GM18517 (cell line): ENCODE results near the gene PRDM16.

Experiments used
- ATAC-seq: cut with Tn5 transposase; IDR thresholded peaks from one replicate; pipeline ENCODE4 v1.9.1; 2021; ENCODE audit warnings: mild to moderate bottlenecking, moderate library complexity; ENCODE audit not compliant: unreplicated experiment

PRDM16 gene

DNA sequence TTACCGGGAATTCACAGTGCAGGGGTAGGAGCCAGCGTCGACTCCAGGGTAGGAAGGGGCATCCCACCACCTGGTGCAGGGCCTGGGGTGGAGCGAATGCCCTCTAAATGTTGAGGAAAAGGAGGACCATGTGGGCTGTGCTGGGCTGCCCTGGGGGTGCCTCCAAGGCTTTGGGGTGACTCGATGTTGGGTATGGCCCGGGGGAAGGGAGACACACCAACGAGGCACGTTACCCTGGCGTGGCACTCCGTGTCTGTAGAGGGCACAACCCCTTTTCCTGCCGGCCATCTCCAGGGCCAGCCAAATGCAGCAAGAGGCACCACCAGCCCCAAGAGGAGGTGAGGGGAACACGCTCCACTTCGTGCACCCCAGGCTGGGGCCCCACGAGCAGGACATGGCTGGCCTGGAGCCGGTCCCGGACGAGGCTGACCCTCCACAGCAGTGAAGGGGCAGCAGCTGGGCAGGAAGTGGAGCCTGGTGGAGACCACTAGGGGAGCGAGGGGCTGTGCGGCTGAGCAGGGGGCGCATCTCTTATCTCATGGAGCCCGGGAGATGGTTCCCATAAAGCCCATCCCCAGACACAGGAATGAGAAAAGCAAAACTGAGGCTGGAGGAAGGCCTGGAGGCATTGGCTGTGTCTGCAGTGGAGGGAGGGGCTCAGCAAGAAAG lies 36.5 kb upstream of the PRDM16 start:
- ATAC-seq, result no peak

DNA sequence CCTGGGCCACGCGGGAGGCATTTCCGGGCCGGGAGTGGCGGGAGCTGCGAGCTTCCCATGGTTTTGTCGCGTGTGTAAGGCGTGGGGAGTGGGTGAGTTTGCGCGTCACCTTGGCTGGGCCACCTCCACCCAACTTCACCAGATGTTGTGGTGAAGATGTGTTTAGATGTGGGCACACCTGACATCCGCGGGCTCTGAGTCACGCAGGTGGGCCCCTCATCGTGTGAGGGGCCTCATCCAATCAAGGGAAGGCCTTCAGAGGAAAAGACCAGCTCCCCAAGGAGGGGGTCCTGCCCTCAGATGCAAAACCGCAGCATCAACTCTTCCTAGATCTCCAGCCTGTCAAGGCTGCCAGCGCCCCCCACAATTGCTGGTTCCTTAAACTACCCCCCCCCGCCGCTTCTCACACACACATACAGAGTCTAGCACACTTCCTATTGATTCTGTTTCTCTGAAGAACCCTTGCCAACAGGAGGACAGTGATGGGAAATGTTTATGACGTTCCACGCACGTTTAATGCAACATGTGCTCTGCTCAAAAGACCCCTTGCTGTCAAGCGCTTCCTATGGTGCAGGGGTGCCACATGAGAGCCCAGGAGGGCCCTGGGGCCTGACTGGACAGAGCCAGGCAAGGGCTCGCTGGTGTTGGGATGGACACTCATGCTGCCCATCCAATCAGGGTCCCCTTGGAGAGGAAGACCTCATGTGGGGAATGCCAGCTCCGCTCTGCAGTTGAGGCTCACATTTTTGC lies 35.8 kb upstream of the PRDM16 start:
- no peak for ATAC-seq

- ATAC-seq, result no peak
Observed at GRCh38 chr1:3033790-3034090, 35.3 kb upstream of the PRDM16 start.

- ATAC-seq, result no peak
Observed at GRCh38 chr1:3034162-3034561, 34.8 kb upstream of the PRDM16 start.

DNA sequence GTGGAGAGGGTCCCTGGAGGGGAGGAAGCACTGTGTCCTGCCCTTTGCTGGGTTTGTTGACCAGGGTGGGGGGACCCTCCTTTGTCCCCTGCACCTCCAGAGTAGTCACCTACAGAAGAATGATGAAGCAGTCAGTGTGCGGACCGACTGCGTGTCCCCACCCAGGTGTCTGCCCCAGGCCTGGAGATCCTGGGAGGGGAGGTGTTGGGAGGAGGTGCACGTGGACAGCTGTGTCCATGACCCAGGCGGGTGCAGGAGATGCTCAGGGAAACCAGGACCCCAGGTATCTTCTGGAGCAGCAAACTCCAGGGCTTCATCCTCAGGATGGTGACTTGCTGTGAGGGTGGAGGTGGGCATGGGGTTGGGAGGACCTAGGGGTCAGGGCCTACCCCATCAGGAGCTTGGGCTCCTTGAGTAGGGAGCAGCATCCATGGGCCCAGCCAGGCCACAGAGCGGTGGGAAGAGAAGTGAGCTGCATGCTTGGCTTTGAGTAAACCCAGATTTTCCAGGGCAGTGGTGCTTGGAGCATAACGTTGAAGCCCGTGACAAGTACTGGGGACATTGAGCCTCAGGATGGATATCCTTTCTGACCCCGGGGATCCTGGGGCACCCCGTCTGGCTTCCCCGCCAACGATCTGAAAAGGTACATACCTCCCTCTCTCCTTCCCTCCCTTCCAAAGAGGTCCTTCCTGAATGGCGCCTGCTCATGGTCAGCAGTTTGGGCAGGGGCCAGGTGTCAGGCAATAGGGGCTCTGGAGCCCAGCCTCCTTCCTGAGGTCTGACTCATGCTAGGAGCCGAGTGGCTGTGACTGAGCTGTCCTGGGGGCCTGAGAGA lies 34.1 kb upstream of the PRDM16 start:
- no peak for ATAC-seq

GRCh38 chr1:3035563-3036446 lies 33.2 kb upstream of the PRDM16 start:
- ATAC-seq, result no peak

GRCh38 chr1:3036447-3037280 lies 32.3 kb upstream of the PRDM16 start:
- ATAC-seq, result no peak

DNA sequence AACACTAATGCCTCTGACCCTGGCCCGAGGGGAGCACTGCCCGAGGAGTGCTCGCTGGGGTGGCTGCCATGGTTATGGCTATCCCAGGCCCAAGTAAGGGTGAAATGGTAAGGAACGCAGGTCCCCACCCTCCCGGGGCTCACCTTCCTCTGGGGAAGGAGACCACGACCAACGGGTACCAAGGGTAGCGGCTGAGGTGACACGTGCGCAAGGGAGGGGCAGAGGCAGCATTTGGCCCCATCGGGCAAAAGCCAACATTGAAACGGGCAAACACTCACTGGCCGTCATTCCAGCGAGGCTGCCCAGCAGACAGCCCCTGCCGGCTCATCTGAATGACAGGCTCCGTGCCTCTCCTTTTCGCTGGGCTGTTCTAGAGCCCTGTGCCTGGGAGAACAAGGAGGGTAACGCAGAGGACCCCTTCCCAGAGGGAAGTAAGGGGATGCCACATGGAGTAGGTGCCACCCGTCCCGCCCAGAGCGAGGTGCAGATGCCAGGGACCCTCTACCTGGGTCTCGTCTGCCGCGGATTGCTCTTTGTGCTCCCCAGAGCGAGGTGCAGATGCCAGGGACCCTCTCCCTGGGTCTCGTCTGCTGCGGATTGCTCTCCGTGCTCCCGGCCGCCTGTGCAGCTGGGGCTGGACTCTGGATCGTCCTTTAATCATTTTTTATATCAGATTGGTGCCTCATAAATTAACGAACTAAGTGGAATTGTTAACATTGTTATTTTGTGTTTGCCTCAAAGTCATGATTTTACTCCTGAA lies 31.5 kb upstream of the PRDM16 start:
- ATAC-seq, result no peak

DNA sequence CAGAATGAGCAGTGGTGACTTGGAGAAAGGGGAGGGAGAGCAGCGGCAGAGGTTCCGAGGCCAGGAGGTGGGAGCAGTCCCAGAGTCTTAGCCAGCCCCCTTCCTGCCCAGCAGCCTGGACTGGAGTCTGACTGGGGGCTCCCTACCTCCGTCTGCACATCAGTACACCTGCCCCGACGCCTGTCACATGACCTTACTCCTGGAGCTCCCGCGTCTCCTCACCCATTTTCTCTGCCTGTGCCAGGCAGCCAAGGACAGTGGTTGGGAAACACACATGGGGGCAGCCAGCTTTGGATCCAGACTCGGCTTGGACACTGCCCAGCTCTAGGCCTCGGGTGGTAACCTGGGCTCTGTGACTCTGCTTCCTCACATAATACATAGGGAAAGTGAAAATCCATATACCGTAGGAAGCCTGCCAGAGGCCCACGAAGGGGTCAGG lies 30.9 kb upstream of the PRDM16 start:
- ATAC-seq, result no peak

DNA sequence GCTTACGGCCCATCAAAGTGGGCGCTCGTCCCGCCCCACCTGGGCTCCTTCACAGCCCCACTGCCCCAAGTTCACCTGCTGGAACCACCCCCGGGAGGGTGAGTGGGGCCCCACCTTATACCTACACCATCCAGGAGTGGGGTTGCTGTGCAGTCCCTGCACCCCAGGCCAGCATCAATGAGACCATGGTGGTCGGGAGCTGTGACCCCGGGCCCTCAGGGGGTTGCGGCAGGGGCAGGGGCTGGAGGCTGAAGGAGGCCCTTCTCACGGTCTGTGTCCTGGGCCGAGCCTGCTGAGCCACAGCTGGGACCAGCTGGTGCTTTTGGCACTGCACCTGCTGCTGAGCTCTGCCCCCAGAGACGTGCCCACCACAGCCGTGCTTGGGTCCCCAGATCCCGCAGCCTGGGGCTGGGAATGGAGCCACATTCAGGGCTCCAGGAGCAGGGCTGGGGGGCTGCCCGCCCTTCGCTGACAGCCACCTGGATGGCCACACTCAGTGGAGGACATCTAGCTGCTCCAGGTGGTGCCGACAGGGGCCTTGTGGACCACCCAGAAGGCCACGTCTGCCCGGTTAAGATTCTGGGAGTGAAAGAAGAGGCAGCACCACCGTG lies 30.3 kb upstream of the PRDM16 start:
- ATAC-seq, result no peak

DNA sequence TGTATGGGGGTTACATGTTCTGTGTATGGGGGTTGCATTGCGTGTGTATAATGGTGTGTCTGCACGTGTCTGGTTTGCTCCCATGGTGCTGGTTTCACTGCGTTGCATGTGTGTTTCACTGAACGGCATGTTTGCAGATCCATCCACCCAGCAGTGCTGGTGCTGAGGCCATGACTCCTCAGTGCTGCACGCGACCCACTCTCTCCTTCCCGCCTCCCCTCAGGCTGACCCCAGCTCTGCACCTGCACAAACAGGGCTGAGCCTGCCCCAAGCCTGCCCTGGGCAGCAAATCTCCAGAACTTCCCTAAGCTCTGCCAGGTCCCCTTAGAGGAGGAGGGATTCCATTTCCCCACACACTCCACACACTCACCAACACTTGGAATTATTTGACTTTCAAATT lies 29.0 kb upstream of the PRDM16 start:
- ATAC-seq, result no peak

DNA sequence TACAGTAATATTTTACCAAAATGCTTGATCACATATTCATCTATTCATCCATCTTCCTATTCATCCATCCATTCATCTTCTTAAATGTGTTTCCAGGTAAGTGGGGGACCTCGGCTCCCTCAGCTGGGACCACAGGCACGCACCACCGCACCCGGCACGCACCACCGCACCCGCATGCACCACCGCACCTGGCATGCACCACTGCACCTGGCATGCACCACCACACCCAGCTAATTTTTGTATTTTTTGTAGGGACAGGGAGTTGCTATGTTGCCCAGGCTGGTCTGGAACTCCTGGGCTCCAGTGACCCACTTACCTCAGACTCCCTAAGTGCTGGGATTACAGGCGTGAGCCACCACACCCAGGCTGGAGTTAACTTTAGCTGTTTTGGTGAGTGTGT lies 26.5 kb upstream of the PRDM16 start:
- no peak for ATAC-seq

GRCh38 chr1:3049164-3049563 lies 19.8 kb upstream of the PRDM16 start:
- no peak for ATAC-seq

GRCh38 chr1:3049905-3050304 lies 19.1 kb upstream of the PRDM16 start:
- no peak for ATAC-seq

GRCh38 chr1:3050603-3051002 lies 18.4 kb upstream of the PRDM16 start:
- no peak for ATAC-seq

GRCh38 chr1:3051270-3052268 lies 17.4 kb upstream of the PRDM16 start:
- ATAC-seq, result no peak

DNA sequence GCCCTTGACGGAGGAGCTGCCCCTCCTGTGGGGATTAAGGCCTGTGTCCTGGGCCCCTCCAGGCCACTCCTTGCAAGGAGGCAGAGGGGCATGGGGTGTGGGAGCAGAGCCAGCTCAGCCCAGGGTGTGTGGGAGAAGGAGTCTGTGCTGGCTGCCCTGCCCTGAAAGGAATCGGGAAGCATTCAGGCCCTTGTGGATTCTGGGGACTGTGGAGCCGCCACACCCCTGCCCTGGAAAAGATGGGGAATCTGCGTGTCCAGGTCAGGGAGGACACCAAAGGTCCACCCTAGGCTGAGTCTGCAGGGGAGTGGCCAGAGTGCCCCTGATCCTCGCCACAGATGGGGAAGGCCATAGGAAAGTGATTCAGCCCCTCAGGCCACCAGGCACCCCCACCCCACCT lies 16.5 kb upstream of the PRDM16 start:
- ATAC-seq, result no peak
